Putamen (tissue), 1 donor: ENCODE data around the gene PDK2.

Source experiments
- DNase-seq: peaks from one replicate; pipeline ENCODE4 v3.0.0-alpha.2; 2016; ENCODE audit warnings: low spot score

The PDK2 gene

DNA sequence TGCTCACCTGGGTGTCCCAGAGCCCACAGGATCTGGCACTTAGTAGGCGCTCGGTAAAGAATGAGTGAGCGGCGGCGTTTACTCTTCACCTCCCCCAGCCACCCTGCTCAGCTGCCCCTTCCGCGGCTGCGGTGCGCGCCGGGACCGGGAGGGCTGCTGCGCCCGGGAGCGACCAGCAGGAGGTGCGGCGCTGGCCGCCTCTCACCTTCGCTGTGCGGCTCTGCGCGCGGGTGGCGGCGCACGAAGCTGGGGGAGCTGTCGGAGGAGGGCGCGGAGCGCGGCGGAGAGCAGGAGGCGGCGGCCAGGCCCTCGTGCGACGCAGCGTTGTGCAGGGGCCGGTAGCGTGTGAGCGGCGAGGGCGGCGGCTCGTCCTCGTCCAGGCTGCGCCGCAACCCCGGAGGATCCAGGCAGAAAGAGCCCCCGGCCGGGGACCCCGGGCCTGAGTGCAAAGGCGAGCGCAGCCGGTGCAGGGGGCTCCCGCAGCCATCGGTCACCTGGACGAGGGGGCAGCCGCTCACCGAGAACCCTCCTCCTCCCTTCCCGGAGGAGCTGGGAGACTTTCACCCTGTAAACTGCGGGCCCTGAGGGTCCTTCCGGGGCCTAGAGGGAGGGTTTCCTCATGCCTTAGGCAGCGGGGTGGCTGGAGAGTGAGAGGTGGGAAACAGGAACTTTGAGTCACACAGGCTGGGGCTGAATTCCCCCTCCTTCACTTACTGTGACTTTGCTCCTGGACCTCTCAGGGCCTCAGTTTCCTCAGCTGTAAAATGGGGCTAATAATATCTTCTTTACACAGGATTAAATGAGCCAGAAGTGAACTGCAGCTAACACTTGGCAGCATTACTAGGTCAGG, 22.3 kb downstream of the PDK2 start:
- DNase-seq: no peak

DNA sequence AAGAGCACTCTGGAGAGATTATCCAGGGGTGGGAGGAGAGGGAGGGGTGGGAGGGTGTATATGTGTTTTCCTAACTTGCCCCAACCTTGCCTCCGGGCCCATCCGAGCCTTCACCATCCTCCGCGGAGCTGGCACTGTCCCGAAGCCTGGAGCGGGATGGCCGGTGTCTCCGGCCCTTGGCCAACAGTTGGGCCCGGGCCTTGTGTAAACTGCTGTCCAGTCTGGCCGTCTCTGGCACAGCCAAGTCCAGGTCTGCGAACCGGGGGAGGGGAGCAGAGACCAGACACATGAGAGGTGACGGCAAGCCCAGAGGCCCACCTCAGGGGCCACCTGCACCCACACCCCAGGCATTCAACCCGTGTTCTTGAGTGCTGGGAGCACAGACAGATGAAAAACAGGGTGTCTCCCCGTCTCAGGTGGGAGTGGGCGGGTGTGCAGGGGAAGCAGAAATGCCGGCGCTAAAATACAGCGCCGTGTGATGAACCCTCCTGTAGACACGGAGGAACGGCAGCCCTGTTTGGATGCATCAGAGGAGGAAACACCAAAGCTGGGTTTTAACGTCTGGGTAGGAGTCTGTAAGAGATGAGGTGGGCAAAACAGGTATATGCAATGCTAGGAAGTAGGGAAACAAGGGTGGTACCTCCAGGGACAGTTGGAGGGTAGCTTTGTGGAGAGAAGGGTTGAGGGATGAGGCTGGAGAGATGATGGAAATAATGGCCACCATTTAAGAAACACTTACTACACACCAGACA, 23.1 kb downstream of the PDK2 start:
- DNase-seq: no peak

- no peak for DNase-seq
These were observed 23.7 kb downstream of the PDK2 start for GRCh38 chr17:50118828-50119218.

- no peak for DNase-seq
These were observed 25.5 kb downstream of the PDK2 start for GRCh38 chr17:50120475-50121253.

DNA sequence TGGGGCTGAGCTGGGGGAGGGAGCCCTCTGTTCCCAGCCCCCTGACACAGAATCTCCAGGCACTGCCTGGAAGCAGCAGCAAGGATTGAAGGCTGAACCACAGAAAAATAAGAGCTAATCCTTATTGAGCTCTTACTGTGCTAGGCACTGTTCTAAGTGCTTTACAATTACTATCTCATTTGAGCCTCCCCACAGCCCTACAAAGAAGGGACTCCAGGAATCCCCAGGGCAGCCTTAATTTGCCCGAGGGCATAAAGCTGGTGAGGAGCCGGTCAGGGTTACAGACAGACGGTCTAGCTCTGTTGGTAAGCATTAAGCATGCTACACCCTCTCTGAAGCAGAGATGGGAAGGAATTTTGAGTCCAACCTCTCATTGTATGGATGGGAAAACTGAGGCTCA, 27.8 kb downstream of the PDK2 start:
- DNase-seq: no peak

DNA sequence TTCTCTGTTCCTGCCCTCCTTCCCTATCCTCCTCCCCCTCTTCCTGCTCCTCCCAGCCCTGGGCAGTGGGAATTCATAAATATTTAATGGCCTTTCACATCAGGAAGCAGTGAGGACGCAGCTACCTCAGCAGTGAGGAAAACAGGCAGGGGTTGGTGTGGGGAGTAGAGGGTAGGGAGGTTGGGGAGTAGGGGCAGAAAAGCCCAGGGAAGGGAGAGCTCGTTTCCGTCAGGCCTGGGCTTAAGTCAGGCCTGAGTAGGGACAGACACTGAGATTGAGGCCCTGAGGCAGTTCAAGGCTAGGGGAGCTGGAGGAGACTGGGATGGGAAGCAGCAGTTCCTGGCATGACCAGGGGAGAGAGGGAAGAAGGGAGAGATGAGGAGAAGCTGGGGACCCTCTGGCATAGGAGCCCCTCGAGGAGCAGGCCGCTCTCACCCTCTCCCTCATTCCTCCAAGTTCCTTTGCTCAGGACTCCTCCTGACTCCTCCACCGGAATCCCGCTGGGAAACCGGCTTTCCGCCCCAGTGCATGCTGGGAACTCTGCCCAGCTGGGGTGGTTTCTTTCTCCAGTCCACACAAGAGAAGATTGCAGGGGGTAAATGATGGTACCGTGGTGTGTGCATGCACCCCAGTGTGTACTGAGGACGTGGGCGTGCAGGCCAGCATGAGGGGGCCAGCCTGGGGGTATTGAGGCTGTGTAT, 28.6 kb downstream of the PDK2 start:
- DNase-seq: no peak

GRCh38 chr17:50125420-50125997, 30.4 kb downstream of the PDK2 start:
- DNase-seq: no peak

DNA sequence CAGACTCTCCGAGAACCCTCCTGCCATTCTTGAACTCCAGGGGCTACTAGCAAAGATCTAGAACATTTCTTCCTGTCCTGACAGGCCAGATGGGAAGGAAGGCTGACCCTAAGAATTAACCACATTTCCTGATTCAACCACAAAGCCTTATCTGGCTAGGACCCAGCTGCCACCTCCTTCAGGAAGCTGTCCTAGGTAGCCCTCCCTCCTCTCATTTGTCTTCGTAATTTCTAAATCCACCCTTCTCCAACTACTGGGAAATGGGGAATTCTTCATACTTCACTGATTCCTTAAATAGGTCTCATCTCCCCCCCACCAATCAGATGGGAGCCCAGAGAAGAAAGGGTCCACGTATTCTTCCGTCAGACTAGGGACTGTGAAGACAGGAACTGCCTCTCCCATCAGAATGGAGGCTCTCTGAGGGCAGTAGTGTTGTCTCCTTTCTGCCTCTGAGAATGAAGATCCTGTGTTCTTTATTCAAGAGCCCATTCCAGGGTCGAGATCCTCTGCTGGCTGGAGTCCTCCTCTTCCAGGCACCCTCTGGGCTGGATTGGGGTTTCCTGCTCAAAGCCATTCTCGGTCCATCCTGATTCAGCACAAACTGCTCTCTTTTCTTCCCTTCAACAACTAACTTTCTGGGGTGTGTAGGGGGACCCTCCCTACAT, 32.7 kb downstream of the PDK2 start:
- DNase-seq: no peak

GRCh38 chr17:50128441-50129352, 33.5 kb downstream of the PDK2 start:
- DNase-seq: no peak

- no peak for DNase-seq
These were observed 34.2 kb downstream of the PDK2 start for GRCh38 chr17:50129353-50129727.

DNA sequence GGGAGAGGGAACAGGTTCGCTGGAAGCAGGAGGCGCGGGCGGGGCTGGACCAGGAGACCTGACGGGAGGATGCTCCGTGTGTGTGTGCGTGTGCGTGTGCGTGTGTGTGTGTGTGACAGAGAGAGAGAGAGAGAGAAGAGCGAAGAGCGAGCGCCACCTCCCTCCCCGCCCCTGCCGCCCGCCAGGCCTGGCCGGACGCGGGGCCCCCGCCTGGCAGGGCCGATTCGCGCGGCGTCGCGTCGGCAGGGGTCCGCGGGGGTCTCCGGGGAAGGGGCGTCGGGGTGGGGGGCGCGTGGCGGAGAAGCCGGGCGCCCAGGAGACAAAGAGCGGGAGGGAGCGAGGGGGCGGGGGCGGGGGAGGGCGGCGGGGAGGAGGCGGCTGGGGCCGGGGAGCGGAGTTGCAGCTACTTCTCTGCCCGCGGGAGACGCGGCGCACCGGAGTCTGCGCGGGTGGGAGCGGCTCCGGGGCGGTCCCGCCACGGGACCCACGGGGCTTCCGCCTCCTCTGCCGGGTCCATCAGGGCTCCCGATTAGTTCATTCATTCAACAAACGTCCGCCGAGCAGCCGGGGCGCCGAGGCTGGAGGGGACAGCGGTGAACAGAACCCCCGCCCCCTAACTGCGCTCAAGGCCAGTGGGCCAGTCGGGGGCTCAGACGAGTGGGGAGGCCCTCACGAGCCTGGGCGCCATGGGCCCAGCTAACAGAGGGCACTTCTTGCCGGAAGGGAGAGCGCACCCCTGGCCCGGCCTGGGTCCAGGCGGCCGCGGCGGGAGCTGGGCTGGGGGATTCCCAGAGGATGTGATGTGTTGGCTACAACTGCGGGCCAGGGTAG, 34.8 kb downstream of the PDK2 start, which contains the start of gene SAMD14:
SAMD14 (minus strand) TSS at position 433 of the 831 bp plus-strand sequence. CDS start 5,201 bp downstream, outside the sequence.
- no peak for DNase-seq

DNA sequence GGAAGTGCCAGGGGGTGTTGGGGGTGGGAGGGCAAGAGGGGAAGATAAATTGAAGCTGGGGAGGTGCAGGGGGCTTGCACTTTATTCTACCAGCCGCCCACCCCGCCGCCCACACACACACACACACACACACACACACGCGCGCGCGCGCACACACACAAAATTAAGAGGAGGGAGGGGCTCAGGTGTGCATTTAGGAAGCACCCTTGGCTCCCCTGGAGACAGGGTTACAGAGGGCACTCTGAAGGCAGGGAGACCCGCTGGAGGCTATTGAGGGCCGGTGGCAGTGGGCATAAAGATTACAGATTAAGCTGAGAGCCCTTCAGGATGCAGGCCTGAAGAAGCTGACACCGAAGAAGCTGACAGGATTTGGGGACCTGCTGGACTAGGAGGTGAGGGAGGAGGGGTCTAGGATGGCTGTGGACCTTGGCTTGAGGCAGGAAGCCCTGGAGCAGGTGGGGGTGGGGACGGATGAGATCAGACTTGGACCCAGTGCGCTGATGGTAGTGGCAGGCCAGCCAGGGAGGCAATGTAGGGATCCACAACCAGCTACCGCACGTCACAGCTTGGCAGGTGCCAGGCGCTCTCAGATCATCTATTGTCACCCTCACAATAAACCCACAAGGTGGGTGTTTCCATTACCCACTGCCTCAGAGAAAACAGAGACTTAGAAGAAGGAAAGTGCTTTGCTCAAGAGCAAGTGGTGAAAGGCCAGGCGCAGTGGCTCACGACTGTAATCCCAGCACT, 35.6 kb downstream of the PDK2 start:
- DNase-seq: no peak

DNA sequence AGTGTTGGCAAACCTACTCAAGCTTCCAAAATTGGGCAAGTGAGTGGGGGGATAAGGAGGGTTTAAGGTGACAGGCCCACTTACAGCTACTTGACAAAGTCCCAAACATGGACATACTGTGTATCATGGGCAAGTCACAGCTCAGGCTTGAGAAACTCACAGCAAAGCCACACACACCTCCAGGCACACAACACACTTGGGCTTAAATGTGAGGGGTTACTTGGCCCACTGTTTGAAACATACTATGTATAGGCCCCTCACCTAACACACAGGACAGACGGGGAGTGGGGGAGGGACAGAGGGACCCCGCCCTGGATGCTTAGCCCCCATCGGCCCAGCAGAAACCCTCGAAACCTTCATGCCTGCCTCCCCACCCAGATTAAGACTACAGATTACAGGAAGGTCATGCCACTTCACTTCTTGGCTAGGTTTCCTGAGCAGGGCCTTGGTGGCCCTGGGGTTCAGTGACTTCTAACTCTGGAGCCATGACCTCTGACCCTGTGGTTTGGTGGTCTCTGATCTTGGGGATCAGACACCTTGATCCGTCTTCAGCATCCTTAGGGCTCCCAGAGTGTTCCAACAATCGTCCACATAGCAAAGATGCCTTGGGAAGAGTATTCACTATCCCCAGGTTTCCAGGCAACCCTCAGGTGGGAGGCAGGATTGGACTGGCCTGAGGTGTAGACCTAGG, 37.1 kb downstream of the PDK2 start:
- no peak for DNase-seq

- DNase-seq: no peak
These were observed 38.0 kb downstream of the PDK2 start for GRCh38 chr17:50133028-50133768.

GRCh38 chr17:50133769-50134099, 38.6 kb downstream of the PDK2 start:
- DNase-seq: no peak

GRCh38 chr17:50134206-50135110, 39.3 kb downstream of the PDK2 start:
- no peak for DNase-seq
